Tibial nerve (tissue), 3 donors: Measurements from ENCODE around the gene GREM1.

Experiments
- CTCF ChIP-seq, 5 experiments: fragments of 200-600 bp in 3 of 5; fragments of 450-650 bp in 2 of 5; sonication (generic) in 3 of 5; IDR thresholded peaks; one replicate each; pipeline ENCODE4 v1.5.1; 2016 to 2019; ENCODE audit warnings: antibody characterized with exemption in 5 of 5, mild to moderate bottlenecking in 3 of 5, moderate library complexity in 2 of 5
- POLR2A ChIP-seq, 2 donors: fragments of 450-650 bp; IDR thresholded peaks; one replicate each; pipeline ENCODE4 v1.6.1; 2017; ENCODE audit warnings: antibody characterized with exemption in 2 of 2, mild to moderate bottlenecking in 2 of 2, moderate library complexity in 2 of 2

GRCh38 chr15:32730677-32731654 is 13.2 kb downstream of the GREM1 start:
- TF ChIP-seq CTCF (IDR thresholded peaks at IDR 0.05) (no peak), POLR2A (IDR thresholded peaks at IDR 0.05) (no peak)
